T1000 (cell line): ENCODE measurements around the gene GATD1.
A peak's percentile ranks its signal among the peaks of the same experiment; 100 is the strongest.

Experiments
- DNase-seq: peaks from one replicate; lab custom pipeline; 2025; ENCODE audit warnings: mixed read lengths; lab: John Stamatoyannopoulos, UW

GATD1 gene

DNA sequence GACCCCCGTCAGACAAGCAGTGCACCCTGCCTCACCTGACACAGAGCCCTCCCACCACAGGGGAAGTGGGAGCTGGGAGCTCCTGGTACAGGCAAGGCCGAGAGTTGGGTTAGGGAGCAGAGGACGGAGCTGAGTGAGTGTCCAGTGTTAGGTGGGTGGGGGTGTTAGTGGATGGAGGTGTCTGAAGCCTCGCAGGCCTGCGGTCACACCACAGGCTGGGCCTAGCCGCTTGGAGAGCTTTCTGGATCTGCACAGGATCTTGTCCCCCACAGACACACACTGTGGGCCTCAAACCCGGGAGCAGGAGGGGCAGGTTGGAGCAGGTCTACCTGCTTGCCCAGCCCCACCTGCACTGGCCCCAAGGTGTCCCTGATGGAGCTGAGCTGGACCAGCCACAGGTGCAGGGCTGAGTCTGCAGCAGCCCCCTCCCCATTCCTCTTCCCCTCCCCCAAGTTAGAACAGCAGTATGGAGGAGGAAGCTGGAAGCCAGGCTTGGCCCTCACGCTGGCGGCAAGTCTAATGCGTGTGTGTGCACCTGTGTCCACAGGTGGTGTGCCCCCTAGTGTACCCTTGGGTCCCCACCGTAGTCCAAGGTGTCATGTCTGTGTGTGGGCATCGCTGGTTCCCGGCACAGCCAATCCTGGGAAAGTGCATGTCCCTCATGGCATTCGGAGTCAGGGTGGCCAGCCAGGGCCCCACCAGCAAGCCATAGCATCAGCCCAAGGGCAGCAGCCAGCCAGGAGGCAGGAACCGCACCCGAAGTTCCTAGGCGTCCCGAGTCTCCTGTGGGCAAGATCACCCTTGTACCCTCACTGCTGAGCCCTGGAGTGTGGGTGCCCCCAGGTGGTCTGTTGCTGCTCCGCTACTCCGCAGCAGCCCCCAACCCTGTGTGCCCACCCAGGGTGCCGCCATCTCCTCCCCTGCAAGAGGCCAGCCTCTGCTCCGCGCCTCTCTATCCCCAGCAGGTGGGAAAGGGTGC is 2.0 kb upstream of the GATD1 start:
- DNase-seq = no peak

DNA sequence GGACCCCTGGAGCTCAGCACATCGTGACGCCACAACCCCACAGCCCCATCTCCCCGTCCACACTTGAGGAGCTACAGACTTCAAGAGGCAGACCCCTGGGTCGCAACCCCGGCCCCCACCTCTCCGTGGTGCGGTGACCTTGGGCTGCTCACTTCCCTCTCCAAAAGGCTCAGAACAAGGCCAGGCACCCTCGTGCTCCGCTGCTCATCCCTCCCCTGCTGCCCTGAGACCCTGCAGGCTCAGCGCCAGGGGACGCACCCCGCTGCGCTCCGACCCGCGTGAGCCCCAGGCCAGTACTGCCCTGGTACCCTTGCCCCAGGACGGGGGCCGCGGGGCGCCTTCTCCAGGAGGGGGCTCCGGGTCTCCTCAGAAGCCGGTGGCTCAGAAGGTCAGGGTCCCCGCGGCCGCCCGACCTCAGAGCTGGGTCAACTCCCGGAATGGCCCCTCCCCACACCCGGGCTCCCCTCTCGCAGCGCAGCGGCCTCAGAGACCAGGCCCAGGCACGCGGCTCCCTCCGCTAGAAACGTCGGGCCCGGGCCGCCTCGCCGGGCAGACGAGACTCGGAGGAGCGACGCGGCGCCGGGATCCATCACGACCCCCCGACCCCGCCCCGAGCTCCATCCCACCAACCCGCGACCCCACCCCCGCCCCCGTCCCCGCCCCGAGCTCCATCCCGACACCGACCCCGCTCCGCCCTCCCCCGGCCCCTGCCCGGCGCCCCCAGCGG is 563 bp downstream of the GATD1 start:
- DNase-seq = no peak

DNA sequence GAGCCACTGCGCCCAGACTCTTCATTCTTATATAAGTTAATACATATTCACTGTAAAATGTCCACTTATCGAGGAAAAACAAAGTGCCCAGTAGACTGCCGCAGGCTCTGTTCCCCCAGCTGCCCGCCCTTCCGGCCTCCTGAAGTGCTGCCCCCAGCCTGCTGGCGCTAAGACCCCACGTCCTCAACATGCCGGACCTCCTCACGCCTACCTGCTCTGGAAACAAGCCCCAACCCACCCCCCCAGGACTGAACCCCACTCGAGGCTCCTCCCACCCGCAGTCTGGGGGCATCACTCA is 1.1 kb downstream of the GATD1 start:
- DNase-seq = no peak

DNA sequence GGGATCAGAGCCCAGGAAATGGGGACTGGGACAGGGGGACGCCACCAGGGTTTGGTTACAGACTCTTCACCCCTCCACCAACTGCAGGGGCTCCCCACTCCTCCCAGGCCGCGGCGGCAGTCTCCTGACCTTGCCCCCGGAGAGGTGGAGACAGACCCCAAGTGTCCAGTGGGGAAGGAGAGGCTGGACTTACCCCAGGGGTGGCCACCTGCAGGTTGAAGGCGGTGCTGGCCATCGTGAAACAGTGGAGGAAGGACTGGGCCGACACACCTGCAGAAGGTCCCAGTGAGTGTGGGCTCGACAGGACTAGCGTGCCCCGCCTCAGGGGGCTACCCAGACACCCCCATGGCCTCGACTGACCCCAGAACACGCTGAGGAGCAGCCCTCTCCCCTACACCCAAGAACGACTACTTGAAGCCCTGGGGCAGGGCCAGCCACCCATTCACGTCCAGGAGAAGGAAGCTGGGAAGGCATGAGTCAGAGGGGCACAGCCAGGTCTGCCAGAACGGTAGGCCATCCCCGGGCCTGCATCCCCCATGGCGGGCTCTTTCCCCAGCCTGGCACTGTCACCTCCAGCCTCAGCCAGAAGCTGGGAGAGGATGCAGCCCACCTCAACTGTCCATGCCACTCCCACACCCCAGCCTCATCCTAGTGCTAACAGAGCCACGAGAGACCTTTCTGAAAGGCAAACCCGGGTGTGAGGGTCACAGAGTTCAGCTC is 2.3 kb downstream of the GATD1 start:
- no peak for DNase-seq

DNA sequence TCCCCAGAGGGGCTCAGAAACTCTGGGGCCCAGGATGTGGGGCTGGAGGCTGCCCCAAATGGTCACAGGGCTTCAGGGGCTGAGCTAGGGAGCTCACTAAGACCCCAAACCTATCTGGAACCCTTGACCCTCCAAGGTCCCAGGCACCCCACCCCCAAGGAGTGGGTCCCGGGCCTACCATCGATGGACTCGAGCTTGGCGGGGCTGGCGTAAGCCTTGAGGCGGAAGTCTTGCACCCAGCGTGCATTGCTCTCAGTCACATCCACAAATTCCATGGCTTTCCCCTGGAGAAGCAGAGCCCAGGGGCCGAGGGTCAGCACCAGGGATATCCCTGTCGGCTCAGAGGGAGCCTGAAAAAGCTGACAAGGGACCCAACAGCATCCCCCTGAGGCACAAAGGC is 3.5 kb downstream of the GATD1 start:
- DNase-seq = no peak

DNA sequence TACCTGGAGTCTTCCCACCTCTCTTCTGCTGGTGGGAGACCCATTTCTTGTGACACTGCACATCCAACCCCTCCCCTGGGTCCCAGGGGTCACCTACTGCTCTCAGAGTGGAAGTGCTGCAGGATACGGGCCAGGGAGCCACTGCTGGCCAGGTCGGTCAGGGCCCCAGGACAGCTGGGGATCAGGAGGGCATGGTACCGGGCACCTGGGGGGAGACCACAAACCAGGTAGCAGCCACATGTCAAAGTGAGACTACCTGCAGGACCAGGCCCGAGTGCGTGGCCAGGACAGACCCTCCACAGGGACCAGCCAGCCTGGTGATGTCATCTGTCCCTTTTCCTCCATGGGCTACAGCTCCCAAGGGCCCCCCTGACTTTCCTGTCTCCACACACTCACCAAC is 3.9 kb downstream of the GATD1 start:
- DNase-seq = no peak

DNA sequence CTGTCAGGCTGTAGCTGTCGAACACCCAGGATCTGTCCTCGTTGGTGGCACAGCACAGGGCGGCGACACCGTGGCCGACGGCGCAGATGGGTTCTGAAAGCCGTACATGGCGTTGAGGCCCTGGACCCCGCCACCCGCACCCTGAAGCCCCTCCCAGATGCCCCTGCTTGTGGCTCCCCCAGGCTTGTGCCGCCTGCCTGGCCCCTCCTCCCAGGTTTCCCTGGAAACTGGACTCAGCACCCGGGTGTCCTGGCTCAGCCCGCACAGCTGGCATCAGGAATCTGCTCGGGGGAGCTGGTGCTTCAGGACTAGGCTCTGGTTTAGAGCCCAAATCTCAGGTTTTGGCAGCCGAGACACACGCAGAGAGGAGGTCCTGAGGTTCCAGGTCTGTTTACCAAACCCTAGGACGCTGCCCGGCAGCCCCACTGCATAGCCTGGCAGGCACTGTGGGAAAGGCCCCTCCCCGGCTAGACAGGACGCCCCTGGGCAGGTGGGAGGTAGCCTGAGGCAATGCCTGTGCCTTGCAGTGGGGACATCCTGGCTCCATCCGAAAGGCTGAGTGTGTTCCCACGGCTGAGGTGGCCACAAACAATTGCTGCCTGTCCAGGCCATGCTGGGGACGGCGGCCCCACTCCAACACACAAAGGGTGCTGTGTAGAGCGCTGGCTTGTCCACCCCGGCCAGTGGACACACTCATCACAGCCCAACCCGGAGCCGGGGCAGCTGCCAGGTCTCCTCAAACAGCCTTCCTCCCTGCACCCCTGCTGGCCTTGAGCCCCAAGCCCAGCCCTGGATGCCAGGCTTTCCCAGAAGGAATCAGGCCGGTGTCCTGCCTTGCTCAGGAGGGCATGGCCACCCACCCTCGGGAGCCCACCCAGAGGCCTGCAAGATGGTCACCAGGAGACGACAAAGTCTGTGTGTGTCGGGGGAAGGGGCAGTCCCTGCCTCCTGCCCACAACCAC is 4.6 kb downstream of the GATD1 start:
- no peak for DNase-seq

DNA sequence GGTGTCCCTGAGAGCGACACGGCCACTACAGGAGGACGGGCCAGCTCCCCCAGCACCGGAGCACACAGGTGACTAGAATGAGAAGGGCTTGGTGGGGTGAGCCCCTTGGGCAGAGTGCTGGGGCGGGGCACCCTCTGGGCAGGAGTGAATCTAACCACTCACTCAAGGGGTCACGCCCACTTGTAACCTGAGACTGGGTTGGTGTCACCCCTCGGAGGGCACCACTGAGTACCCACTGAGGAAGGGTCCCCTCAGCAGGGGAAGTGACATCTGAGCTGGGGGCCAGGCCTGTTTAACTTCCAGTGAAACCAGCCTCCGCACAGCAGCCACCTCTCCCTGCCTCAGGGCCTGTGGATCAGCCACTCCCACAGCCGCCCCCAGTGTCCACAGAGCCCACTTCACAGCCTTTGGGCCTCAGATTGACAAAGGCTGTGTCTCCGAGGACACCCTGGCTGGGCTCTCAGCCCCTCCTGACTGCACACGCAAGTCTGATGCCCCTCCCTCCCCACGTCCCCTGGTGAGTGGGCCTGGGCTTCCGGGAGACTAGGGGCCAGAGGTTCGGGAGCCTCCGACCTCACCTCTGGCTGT is 5.6 kb downstream of the GATD1 start:
- no peak for DNase-seq

DNA sequence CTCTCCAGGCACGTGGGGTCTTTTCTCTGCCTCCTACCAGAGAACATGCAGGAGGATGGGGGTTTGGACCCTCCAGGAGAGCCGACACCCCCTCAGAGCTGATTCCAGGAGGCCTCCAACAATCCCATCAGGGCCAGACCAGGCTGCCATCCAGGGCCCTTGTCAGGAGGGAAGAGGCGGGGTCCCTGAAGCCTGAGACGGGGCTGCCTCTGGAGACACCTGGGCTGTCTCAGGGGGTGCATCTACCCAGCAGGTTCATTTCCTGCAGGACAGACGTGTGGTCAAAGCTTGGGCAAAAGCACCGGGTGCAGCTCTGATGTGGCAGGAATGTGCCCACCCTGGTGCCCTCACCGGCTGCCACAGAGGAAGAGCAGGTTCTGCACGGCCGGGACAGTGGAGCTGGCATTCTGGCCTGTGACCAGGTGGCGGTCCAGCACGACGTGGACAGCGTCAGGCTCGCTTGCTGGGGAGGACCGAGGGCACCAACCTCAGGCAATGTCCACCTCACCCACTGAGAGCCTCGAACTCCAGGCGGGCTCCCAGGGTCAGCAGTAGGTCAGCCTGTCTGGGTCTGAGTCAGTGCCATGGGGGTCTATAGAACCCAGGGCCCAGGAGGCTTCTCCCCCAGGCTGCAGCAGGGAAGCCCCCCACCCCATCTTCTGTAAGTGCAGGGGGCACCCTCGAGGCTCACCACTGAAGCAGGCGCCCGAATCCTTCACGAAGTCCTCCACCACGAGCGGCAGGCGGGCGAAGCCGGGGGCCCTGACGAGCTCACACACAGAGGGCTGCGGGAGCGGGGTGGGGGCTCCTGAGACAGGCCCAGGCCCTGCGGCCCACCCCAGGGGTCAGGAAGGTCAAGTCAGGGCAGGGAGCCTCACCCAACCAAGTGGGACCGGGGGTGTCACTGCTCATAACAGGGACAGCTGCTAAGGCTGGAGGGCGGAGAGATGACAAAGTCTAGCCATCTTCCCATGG is 6.4 kb downstream of the GATD1 start:
- DNase-seq = no peak

DNA sequence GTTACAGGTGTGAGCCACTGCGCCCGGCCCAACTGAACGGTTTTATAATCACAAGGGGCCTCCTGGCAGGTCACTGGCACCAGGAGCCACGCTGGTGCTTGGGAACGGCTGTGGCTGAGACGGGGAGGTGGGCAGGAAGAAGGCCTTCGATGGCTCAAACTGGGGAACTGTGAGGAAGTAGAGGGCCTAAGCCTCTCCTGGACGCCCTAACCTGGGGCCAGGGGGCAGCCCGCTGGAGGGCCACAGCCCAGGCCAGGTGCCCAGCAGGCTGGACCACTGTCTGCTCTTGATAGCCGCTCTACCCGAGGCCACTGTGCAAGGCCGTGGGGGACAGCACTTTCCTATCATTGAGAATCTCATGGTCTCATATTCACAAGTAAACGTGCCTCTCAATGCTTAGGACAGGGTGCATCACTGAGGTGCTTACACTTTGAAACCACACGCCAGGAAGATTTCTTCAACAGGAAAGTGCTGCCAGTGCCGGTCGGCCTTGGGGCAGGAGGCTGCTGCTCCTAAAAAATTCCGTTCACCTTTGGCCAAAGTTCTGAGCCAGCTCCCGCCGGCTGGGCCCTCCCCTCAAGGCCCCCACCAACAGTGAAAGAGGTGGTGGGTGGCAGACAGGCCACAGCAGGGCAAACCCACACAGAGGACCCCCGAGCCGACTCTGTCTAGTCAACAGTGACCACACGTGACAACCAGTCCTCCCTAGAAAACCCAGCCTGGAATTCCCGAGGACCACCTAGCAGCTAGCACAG is 7.2 kb downstream of the GATD1 start:
- DNase-seq = no peak

DNA sequence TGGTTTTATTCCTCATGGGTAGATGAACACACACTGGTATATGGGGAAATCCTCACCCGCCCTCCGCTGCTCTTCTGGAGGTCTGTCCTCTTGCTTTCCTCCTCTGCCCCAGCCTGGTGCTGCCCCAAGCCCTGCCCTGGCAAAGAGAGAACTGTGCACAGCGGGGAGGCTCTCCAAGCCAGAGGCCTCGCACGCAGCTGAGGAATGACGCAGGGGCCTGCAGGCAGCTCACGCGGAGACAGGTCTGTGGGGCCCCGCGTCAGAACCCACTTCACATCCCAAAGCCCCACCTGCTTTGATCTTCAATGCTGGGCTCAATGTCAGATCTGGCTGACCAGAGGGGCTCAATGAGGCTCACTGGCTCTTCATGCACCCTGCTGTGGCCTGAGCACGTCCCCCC is 10.0 kb downstream of the GATD1 start:
- DNase-seq = no peak

DNA sequence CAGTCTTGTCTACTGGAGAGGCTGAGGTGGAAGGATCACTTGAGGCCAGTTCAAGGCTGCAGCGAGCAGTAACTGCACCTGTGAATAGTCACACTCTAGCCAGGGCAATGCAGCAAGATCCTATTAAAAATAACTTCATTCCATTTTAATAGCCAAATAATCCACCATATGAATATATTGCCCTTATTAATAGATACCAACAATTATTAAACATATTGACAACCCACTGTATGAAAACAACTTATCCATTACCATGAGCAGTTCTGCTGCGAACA is 10.4 kb downstream of the GATD1 start:
- DNase-seq = no peak

DNA sequence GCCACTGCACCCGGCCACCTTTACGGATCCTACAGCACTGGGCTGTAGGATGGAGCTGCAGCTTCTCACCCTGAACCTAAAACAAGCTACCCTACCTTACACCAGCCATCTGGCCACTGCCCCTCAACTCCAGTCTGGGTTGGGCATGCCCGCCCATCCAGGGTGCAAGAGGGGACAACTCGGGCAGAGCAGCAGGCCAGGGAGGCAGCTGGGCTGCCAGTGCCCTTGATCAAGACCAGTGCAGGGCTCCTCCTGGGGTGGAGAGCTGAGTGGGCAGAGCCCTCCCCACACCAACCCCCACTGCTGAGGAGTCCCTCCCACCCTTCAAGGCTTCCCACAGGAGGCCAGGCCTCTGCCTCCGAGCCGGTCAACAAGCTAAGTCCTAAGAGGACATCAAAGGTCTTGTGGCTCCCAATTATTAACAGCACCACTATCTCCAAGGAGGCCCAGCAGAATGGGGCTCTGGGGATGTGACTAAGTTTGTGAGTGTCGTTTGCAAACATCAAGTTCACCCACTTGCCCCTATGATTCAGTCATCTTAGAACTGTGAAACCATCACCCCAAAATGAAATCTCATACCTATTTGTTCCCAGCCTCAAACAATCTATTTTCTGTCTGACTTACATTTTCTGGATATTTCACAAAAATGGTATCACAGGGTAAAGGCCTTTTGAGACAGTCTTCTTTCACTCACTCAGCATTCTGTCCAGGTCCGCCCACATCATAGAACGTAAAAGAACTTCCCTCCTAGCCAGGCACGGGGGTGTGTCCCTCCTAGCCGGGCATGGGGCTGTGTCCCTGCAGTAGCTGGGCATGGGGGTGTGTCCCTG is 11.0 kb downstream of the GATD1 start:
- DNase-seq = no peak

DNA sequence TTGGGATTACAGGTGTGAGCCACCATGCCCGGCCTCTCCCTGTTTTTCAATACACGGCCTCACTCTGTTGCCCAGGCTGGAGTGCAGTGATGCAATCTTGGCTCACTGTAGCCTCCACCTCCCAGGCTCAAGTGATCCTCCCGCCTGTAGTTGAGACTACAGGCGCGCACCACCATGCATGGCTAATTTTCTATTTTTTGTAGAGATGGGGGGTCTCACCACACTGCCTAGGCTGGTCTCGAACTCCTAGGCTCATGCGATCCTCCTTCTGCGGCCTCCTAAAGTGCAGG is 11.5 kb downstream of the GATD1 start:
- no peak for DNase-seq

DNA sequence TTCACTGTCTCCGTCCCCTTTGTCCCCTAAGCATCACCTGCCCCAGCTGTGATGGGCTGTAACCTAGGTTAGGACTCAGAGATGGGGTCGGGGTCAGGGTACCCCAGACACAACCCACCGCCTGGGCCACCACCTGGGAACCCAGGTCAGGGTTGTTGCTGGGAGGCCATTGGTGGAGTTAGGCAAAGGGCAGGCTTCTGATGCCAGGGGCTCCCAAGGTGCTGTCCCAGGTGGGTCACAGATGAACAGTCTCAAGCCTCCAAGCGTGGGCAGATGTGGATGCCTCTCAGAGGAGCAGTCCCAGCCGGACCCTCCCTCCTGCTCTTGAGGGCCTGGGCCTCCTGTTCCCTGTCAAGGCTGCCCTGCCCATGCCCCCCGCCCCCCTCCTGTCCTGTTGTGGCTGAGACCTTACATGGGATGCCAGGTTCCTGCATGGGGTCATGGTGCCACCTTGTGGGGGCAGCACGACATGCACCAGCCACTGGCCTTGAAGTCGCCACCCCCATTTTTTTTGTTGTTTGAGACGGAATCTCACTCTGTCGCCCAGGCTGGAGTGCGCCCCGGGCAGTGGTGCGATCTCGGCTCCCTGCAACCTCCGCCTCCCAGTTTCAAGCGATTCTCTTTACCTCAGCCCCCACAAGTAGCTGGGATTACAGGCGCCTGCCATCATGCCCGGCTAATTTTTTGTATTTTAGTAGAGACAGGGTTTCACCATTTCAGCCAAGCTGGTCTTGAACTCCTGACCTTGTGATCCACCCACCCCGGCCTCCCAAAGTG is 12.1 kb downstream of the GATD1 start:
- peak; percentile 16 for DNase-seq

DNA sequence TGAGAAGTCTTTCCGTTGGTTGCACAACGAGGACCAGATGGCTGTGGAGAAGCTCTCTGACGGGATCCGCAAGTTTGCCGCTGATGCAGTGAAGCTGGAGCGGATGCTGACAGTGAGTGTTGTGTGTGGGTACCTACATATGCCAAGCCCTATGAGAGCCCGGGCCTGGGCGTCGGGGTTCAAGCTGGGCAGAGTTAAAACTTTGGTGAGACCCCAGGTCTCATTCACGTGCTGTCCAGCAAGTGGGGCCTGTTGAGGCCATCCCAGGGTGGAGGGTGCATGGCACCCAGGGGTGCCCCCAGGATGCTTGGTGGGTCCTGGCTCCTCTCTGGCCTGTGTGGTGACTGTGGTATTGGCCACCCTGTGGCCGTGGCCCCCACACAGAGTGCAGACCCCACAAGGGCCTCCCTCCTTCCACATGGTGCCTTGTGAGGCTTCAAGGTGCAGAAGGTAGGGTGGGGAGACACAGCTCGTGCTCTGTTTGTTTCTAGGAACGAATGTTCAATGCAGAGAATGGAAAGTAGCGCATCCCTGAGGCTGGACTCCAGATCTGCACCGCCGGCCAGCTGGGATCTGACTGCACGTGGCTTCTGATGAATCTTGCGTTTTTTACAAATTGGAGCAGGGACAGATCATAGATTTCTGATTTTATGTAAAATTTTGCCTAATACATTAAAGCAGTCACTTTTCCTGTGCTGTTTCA is 12.8 kb downstream of the GATD1 start:
- no peak for DNase-seq

DNA sequence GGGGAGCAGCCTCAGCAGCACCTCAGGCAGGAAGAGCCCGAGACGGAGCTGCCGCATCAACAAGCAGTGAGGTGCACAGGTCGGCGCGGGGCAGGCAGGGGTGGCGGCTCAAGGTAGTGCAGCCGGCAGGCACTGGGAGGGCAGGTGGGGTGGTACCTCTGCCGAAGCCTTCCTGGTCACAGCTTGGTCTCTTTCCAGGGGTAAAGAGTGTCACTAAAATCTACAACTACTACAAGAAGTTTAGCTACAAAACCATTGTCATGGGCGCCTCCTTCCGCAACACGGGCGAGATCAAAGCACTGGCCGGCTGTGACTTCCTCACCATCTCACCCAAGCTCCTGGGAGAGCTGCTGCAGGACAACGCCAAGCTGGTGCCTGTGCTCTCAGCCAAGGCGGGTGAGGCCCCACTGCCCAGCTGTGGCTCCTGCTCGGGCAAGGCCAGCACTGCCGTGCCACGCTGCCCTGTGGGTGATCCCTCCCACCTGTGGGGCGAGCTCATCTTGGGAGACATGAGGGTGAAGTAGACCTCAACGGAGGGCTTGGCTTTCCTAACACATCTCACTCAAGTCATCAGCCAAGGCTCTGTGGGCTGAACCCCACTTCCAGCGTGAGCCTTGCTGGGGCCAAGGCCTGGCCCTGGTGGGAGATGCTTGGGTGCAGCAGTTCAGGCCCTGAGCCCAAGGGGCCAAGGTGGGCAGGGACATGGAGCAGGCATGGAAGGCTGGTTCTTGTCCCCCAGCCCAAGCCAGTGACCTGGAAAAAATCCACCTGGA is 13.6 kb downstream of the GATD1 start:
- no peak for DNase-seq
